Astrocyte of the hippocampus (primary cell): ENCODE data around the gene UBL4B.

Source experiments
- DNase-seq: peaks from one replicate; pipeline ENCODE4 v3.0.0; 2011; ENCODE audit warnings: low read depth, low spot score

Gene UBL4B

GRCh38 chr1:110152133-110152785 is 40.0 kb downstream of the UBL4B start:
- DNase-seq = peak; percentile 29

- DNase-seq = no peak
Observed at GRCh38 chr1:110153407-110153950, 41.2 kb downstream of the UBL4B start.

GRCh38 chr1:110155878-110156522 is 43.8 kb downstream of the UBL4B start:
- DNase-seq = peak; percentile 83

GRCh38 chr1:110158261-110158660 is 46.0 kb downstream of the UBL4B start:
- DNase-seq = no peak

GRCh38 chr1:110159168-110159567 is 46.9 kb downstream of the UBL4B start:
- no peak for DNase-seq

- no peak for DNase-seq
Observed at GRCh38 chr1:110160538-110161100, 48.4 kb downstream of the UBL4B start.

- DNase-seq = no peak
Observed at GRCh38 chr1:110161165-110161564, 48.9 kb downstream of the UBL4B start.

GRCh38 chr1:110161849-110162248 is 49.6 kb downstream of the UBL4B start:
- DNase-seq = no peak
